A549 (cell line): Measurements from ENCODE around the gene GYS2. TPM values are rescaled to one million over a fixed set of nuclear protein-coding genes. Genes with fewer than 3 reads are reported as not detected.

Source experiments
- ATAC-seq, 2 experiments: fragments of 200-7000 bp in 1 of 2; fragments of >200 bp in 1 of 2; cut with Nextera tagmentation in 1 of 2; cut with Tn5 transposase in 1 of 2; 3 replicates each; pipeline versions ENCODE4 v1.8.0 to v1.9.1; 2018 to 2020; ENCODE audit warnings: mild to moderate bottlenecking in 1 of 2, moderate library complexity in 1 of 2
- CTCF ChIA-PET: fragments of 300-600 bp; sonication (Branson Sonifier 250); formaldehyde crosslinking; extraction: SDS; loops from one replicate; lab custom pipeline; 2021; ENCODE audit warnings: antibody characterized with exemption, inconsistent platforms; lab: Yijun Ruan, JAX
- POLR2A ChIA-PET: fragments of 350-600 bp; formaldehyde crosslinking; extraction: SDS; loops from one replicate; lab custom pipeline; 2021; ENCODE audit warnings: antibody characterized with exemption, inconsistent platforms; lab: Yijun Ruan, JAX
- DNase-seq, 2 experiments: peaks; one replicate each; pipeline versions ENCODE4 v3.0.0 to v3.0.0-alpha.2; 2011 to 2016; ENCODE audit warnings: low read depth in 1 of 2, low spot score in 1 of 2
- FAIRE-seq: peaks from 2 replicates; lab custom pipeline; 2011; peaks lifted over from hg19 to GRCh38; lab: Jason Lieb, UNC
- H3K27ac ChIP-seq, 2 experiments: fragments of >200 bp; sonication (Bioruptor Twin); formaldehyde crosslinking; 3 replicates each; pipeline ENCODE4 v1.5.1; 2016 to 2017
- H3K4me1 ChIP-seq: fragments of >200 bp; sonication (Bioruptor Twin); formaldehyde crosslinking; 3 replicates; pipeline ENCODE4 v1.6.1; 2016
- H3K4me2 ChIP-seq: fragments of >200 bp; sonication (Bioruptor Twin); formaldehyde crosslinking; 3 replicates; pipeline ENCODE4 v1.6.1; 2016
- H3K4me3 ChIP-seq: fragments of >200 bp; sonication (Bioruptor Twin); formaldehyde crosslinking; 3 replicates; pipeline ENCODE4 v1.5.1; 2016
- H3K9me3 ChIP-seq: fragments of >200 bp; sonication (Bioruptor Twin); formaldehyde crosslinking; 3 replicates; pipeline ENCODE4 v1.6.1; 2016
- BCL3 ChIP-seq: fragments of >200 bp; sonication (Bioruptor Twin); formaldehyde crosslinking; IDR thresholded peaks from 3 replicates; pipeline ENCODE4 v1.6.1; 2016
- BHLHE40 ChIP-seq: IDR thresholded peaks from 2 replicates; pipeline ENCODE4 v1.6.1; 2012; ENCODE audit warnings: low read depth, low read length, inconsistent platforms
- CBX8 ChIP-seq: fragments of 200-600 bp; sonication (generic); IDR thresholded peaks from 2 replicates; pipeline ENCODE4 v1.6.1; 2016
- CHD2 ChIP-seq: fragments of 150-350 bp; IDR thresholded peaks from 2 replicates; pipeline ENCODE4 v1.6.1; 2014; ENCODE audit warnings: low read length; ENCODE audit not compliant: partially characterized antibody
- CHD4 ChIP-seq: fragments of 200-600 bp; sonication (generic); IDR thresholded peaks from 2 replicates; pipeline ENCODE4 v1.6.1; 2016; ENCODE audit warnings: antibody characterized with exemption, mild to moderate bottlenecking, borderline replicate concordance
- CTCF ChIP-seq: fragments of >200 bp; sonication (Bioruptor Twin); formaldehyde crosslinking; IDR thresholded peaks from 3 replicates; pipeline ENCODE4 v1.5.1; 2016
- EHF ChIP-seq: fragments of 250-450 bp; sonication (Bioruptor Pico); IDR thresholded peaks from 2 replicates; pipeline ENCODE4 v1.5.0; 2020; ENCODE audit warnings: mild to moderate bottlenecking
- EHMT2 ChIP-seq: fragments of 200-600 bp; sonication (generic); IDR thresholded peaks from 2 replicates; pipeline ENCODE4 v1.6.1; 2016; ENCODE audit warnings: antibody characterized with exemption, low read depth, mild to moderate bottlenecking, moderate library complexity
- ESRRA ChIP-seq: fragments of 150-350 bp; IDR thresholded peaks from 2 replicates; pipeline ENCODE4 v1.6.1; 2014; ENCODE audit warnings: mild to moderate bottlenecking, low read length, borderline replicate concordance
- FOSB ChIP-seq: fragments of 250-450 bp; sonication (Bioruptor Pico); IDR thresholded peaks from 2 replicates; pipeline ENCODE4 v1.5.0; 2020; ENCODE audit warnings: mild to moderate bottlenecking, moderate library complexity
- HDAC2 ChIP-seq: fragments of 200-600 bp; sonication (generic); IDR thresholded peaks from 2 replicates; pipeline ENCODE4 v1.6.1; 2016
- HOXB5 ChIP-seq: fragments of 250-450 bp; sonication (Bioruptor Pico); IDR thresholded peaks from 2 replicates; pipeline ENCODE4 v1.5.0; 2020; ENCODE audit warnings: mild to moderate bottlenecking, moderate library complexity
- JUN ChIP-seq, 2 experiments: fragments of >200 bp; sonication (Bioruptor Twin); formaldehyde crosslinking; IDR thresholded peaks; 2 replicates in 1 of 2; 3 replicates in 1 of 2; pipeline ENCODE4 v1.6.1; 2016 to 2017
- KDM1A ChIP-seq: fragments of 200-600 bp; sonication (generic); IDR thresholded peaks from 2 replicates; pipeline ENCODE4 v1.6.1; 2016; ENCODE audit warnings: low read depth, mild to moderate bottlenecking
- KDM5A ChIP-seq: fragments of 200-600 bp; sonication (generic); IDR thresholded peaks from 2 replicates; pipeline ENCODE4 v1.6.1; 2016; ENCODE audit warnings: antibody characterized with exemption, mild to moderate bottlenecking
- MAFK ChIP-seq: fragments of 450-650 bp; IDR thresholded peaks from 2 replicates; pipeline ENCODE4 v1.6.1; 2014; ENCODE audit not compliant: partially characterized antibody
- MYC ChIP-seq: IDR thresholded peaks from 2 replicates; pipeline ENCODE4 v1.6.1; 2012; ENCODE audit warnings: mild to moderate bottlenecking, inconsistent platforms, low read length, improper control_type of control experiment, borderline replicate concordance
- PBX3 ChIP-seq: IDR thresholded peaks from 2 replicates; pipeline ENCODE4 v1.6.1; 2012
- PHF8 ChIP-seq: fragments of 200-600 bp; sonication (generic); IDR thresholded peaks from 2 replicates; pipeline ENCODE4 v1.6.1; 2016; ENCODE audit warnings: low read depth, mild to moderate bottlenecking, antibody characterized with exemption, moderate library complexity, borderline replicate concordance
- POLR2A ChIP-seq: IDR thresholded peaks from 2 replicates; pipeline ENCODE4 v1.6.1; 2012; ENCODE audit warnings: mild to moderate bottlenecking, low read length
- REST ChIP-seq: fragments of 200-600 bp; sonication (generic); IDR thresholded peaks from 2 replicates; pipeline ENCODE4 v1.6.1; 2016; ENCODE audit warnings: antibody characterized with exemption, mild to moderate bottlenecking, moderate library complexity
- RFX5 ChIP-seq: fragments of 450-650 bp; IDR thresholded peaks from 2 replicates; pipeline ENCODE4 v1.7.1; 2014; ENCODE audit warnings: antibody characterized with exemption, mild to moderate bottlenecking, moderate library complexity
- TFCP2L1 ChIP-seq: fragments of 250-450 bp; sonication (Bioruptor Pico); IDR thresholded peaks from 2 replicates; pipeline ENCODE4 v1.5.0; 2021; ENCODE audit warnings: mild to moderate bottlenecking
- WGBS: methylation state at CpG from one replicate; pipeline ENCODE4 v1.1.6; 2017; ENCODE audit errors: missing lambda C conversion rate; 5-methylcytosine and 5-hydroxymethylcytosine counted together
- polyA plus RNA-seq, 4 experiments: library from polyadenylated mRNA; depleted of rRNA in 3 of 4; stranded (reverse); fragments of >200 nt; fragmentation: RNase III in 1 of 4; extraction: RNeasy Plus Mini Kit Qiagen cat#74134 plus additional on column Dnase treatment in 1 of 4; gene quantifications; 2 replicates in 3 of 4; 3 replicates in 1 of 4; pipeline ENCODE4 v1.2.3, GENCODE V29; 2011 to 2017
- TF ChIP-seq, protein P1 (sequence below): IDR thresholded peaks from 2 replicates; pipeline ENCODE4 v1.6.1; 2012
- TF ChIP-seq, protein P2 (sequence below): IDR thresholded peaks from 2 replicates; pipeline ENCODE4 v1.6.1; 2012; ENCODE audit warnings: low read depth, borderline replicate concordance
- TF ChIP-seq, protein P3 (sequence below): fragments of >200 bp; sonication (Bioruptor Twin); formaldehyde crosslinking; IDR thresholded peaks from 2 replicates; pipeline ENCODE4 v1.6.1; 2016
- TF ChIP-seq, protein P4 (sequence below): fragments of 450-650 bp; IDR thresholded peaks from 2 replicates; pipeline ENCODE4 v1.6.1; 2014; ENCODE audit warnings: antibody characterized with exemption
- TF ChIP-seq, protein P5 (sequence below): fragments of 250-450 bp; sonication (Bioruptor Pico); IDR thresholded peaks from 2 replicates; pipeline ENCODE4 v1.5.0; 2020; ENCODE audit warnings: low read depth, mild to moderate bottlenecking, moderate library complexity

The GYS2 gene
- polyA plus RNA-seq, 2 of the 4 experiments (the other 2 are of a cell fraction): 0.19 TPM; not detected in 1

DNA sequence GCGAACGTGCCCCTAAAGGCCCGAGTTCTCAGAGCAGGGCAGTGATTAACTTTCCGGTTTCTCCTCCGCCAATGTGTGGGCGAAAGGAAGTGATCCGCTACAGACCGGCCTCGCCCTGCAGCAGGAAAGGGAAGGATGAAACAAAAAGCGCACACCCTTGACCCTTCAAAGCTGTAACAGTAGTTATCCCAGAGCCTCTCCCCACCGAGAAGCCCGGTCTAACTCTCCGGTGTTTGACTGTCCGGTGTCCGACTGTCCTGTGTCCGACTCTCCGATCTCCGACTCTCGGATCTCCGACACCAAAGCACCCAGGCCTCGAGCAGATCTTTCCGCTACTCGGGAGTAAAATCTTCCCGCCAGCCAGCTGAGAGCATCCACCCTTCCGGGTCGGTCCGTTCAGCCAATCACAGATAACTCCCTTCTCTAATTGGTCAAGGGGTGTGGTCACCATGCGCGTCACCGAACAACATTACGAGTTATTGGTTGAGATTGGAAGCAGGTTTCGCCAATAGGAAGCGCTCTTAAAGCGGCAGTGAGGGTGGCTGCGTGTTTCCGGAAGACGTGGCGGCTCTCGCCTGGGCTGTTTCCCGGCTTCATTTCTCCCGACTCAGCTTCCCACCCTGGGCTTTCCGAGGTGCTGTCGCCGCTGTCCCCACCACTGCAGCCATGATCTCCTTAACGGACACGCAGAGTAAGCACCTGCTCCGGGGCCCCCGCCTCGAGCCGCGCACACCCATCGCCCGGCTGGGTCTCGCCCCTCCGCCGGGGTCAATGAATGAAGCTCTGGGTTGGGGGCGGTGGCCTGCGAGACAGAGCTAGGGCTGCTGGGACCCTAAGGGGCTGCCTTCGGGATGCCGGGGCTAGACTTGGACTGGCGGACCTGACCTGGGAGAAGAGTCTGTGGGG, 103.1 kb downstream of the GYS2 start, which contains the start of the genes GOLT1B and RECQL:
Gene GOLT1B (plus strand): TSS at position 532 of the 906 bp plus-strand sequence. CDS start 135 bp downstream, at position 667.
Gene RECQL (minus strand): TSS at position 378 of the 906 bp plus-strand sequence. CDS start 2,065 bp downstream, outside the sequence.
- peak within 1 kb of the TSS; percentile 82 for H3K4me2 ChIP-seq
- no peaks in the 10 kb centered on the region for H3K9me3 ChIP-seq
- TF ChIP-seq PBX3 (peak; percentile 68), JUN (IDR thresholded peaks at IDR 0.05) (peak in 1 of 2 experiments; percentile 50; a peak in 2 of 5 replicates), BHLHE40 (no peak), MYC (peak; percentile 38; the same call in 1 of the 2 replicates), BCL3 (peak; percentile 33; the same call in 1 of the 3 replicates), CHD2 (no peak), REST (no peak; the same call in none of the 2 replicates), CTCF (no peak), MAFK (peak; percentile 51), KDM5A (peak; percentile 82), ESRRA (no peak), POLR2A (peak; percentile 46), TFCP2L1 (CRISPR knock-in tag) (peak; percentile 47; the same call in 1 of the 2 replicates), RFX5 (peak; percentile 71), HDAC2 (no peak), FOSB (0 out of 2 replicates have a peak, but pooled peaks have one; percentile 55), CHD4 (no peak), EHMT2 (no peak), HOXB5 (CRISPR knock-in tag) (no peak), CBX8 (no peak), PHF8 (peak; percentile 72; the same call in 1 of the 2 replicates), EHF (CRISPR knock-in tag) (0 out of 2 replicates have a peak, but pooled peaks have one; percentile 35), KDM1A (no peak)
- TF ChIP-seq, protein P1, sequence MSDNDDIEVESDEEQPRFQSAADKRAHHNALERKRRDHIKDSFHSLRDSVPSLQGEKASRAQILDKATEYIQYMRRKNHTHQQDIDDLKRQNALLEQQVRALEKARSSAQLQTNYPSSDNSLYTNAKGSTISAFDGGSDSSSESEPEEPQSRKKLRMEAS: peak; percentile 94
- TF ChIP-seq, protein P2, sequence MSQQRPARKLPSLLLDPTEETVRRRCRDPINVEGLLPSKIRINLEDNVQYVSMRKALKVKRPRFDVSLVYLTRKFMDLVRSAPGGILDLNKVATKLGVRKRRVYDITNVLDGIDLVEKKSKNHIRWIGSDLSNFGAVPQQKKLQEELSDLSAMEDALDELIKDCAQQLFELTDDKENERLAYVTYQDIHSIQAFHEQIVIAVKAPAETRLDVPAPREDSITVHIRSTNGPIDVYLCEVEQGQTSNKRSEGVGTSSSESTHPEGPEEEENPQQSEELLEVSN: peak; percentile 97
- TF ChIP-seq, protein P3, sequence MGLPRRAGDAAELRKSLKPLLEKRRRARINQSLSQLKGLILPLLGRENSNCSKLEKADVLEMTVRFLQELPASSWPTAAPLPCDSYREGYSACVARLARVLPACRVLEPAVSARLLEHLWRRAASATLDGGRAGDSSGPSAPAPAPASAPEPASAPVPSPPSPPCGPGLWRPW: no peak
- TF ChIP-seq, protein P4, sequence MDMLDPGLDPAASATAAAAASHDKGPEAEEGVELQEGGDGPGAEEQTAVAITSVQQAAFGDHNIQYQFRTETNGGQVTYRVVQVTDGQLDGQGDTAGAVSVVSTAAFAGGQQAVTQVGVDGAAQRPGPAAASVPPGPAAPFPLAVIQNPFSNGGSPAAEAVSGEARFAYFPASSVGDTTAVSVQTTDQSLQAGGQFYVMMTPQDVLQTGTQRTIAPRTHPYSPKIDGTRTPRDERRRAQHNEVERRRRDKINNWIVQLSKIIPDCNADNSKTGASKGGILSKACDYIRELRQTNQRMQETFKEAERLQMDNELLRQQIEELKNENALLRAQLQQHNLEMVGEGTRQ: peak; percentile 27; the same call in 1 of the 2 replicates
- TF ChIP-seq, protein P5, sequence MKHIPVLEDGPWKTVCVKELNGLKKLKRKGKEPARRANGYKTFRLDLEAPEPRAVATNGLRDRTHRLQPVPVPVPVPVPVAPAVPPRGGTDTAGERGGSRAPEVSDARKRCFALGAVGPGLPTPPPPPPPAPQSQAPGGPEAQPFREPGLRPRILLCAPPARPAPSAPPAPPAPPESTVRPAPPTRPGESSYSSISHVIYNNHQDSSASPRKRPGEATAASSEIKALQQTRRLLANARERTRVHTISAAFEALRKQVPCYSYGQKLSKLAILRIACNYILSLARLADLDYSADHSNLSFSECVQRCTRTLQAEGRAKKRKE (CRISPR knock-in tag): no peak
- peak; percentile 86 for FAIRE-seq
- DNase-seq: peak; percentile 96 to 99
- peak within 1 kb of the TSS; percentile 96 for H3K4me3 ChIP-seq
- ATAC-seq: peak; percentile 98
- CTCF ChIA-PET: interaction anchor here (1.1 to 1.2 kb wide), 2 partner anchors 209 to 253 kb away, joined by 3 read pairs; no protein-coding TSS in a partner anchor
- POLR2A ChIA-PET: interaction anchor here (0.6 to 2.3 kb wide), 10 partner anchors 9 to 179 kb away, joined by 3 to 18 read pairs (median 4); partner anchors contain the start of genes LDHB, PYROXD1 and SPX
- WGBS: 2% methylated on average over 50 of the region's 61 CpGs
- peaks cover 31% of the 10 kb centered on the region for H3K4me1 ChIP-seq
- peak within 1 kb of the TSS; percentile 93 to 94 for H3K27ac ChIP-seq
